Caco-2 (cell line): ENCODE data around the gene FN1. TPM values are rescaled to one million over a fixed set of nuclear protein-coding genes. Genes with fewer than 3 reads are reported as not detected.
"Not testable (repeated sequence)": the region's sequence is repeated elsewhere in the genome, so short reads cannot be mapped to it uniquely, and the experiment has no call there.

Experiments
- BruUV-seq: library from RNA; stranded (reverse); fragments of 400-500 nt; replicated peaks from 2 replicates; lab custom pipeline; 2021; lab: Mats Ljungman, UMichigan
- CTCF ChIA-PET: fragments of 300-600 bp; sonication (Branson Sonifier 250); formaldehyde crosslinking; loops from one replicate; lab custom pipeline; 2022; ENCODE audit warnings: antibody characterized with exemption; lab: Charles Lee
- POLR2A ChIA-PET: fragments of 300-600 bp; sonication (Branson Sonifier 250); formaldehyde crosslinking; loops from one replicate; lab custom pipeline; 2022; ENCODE audit warnings: antibody characterized with exemption; lab: Charles Lee
- DNase-seq, 2 experiments: peaks; one replicate each; pipeline versions ENCODE4 v3.0.0 to v3.0.0-alpha.2; 2020 to 2022
- H3K27me3 ChIP-seq: replicated peaks from 2 replicates; pipeline ENCODE4 v1.6.0; 2011; ENCODE audit warnings: low read length; ENCODE audit not compliant: control insufficient read depth, insufficient read depth
- H3K36me3 ChIP-seq: 2 replicates; pipeline ENCODE4 v1.5.1; 2011; ENCODE audit warnings: low read length; ENCODE audit not compliant: control insufficient read depth, insufficient read depth
- H3K4me1 ChIP-seq: fragments of 250-450 bp; sonication (Bioruptor Pico); 2 replicates; pipeline ENCODE4 v1.5.1; 2020; ENCODE audit warnings: mild to moderate bottlenecking
- H3K4me3 ChIP-seq: 2 replicates; pipeline ENCODE4 v1.5.1; 2011; ENCODE audit warnings: low read depth, mild to moderate bottlenecking, control low read depth, low read length
- H3K9me3 ChIP-seq: fragments of 250-450 bp; sonication (Bioruptor Pico); 2 replicates; pipeline ENCODE4 v1.5.1; 2020; ENCODE audit warnings: mild to moderate bottlenecking, moderate library complexity
- H3K27ac Mint-ChIP-seq: one replicate; pipeline ENCODE4 v1.8.0; 2022; ENCODE audit warnings: mixed read lengths; ENCODE audit not compliant: unreplicated experiment
- H3K27me3 Mint-ChIP-seq: one replicate; pipeline ENCODE4 v1.8.0; 2022; ENCODE audit warnings: mixed read lengths; ENCODE audit not compliant: insufficient read depth, unreplicated experiment
- H3K36me3 Mint-ChIP-seq: one replicate; pipeline ENCODE4 v1.8.0; 2022; ENCODE audit warnings: mild to moderate bottlenecking, mixed read lengths; ENCODE audit not compliant: insufficient read depth, unreplicated experiment
- H3K4me1 Mint-ChIP-seq: one replicate; pipeline ENCODE4 v1.8.0; 2022; ENCODE audit warnings: low read depth, mixed read lengths; ENCODE audit not compliant: unreplicated experiment
- H3K4me3 Mint-ChIP-seq: one replicate; pipeline ENCODE4 v1.8.0; 2022; ENCODE audit warnings: mild to moderate bottlenecking, moderate library complexity, mixed read lengths; ENCODE audit not compliant: unreplicated experiment
- H3K9me3 Mint-ChIP-seq: one replicate; pipeline ENCODE4 v1.8.0; 2022; ENCODE audit warnings: mixed read lengths; ENCODE audit not compliant: unreplicated experiment
- CTCF ChIP-seq, 2 experiments: fragments of 200-600 bp in 1 of 2; IDR thresholded peaks; 1 replicate in 1 of 2; 2 replicates in 1 of 2; pipeline versions ENCODE4 v1.5.1 to v1.8.0; 2011 to 2022; ENCODE audit warnings: antibody characterized with exemption in 1 of 2, control low read depth in 1 of 2, inconsistent platforms in 1 of 2, low read depth in 1 of 2, low read length in 1 of 2, mild to moderate bottlenecking in 1 of 2, moderate library complexity in 1 of 2; ENCODE audit not compliant: insufficient read depth in 1 of 2, severe bottlenecking in 1 of 2, unreplicated experiment in 1 of 2
- intact Hi-C: fragments of 100-400 bp; cut with micrococcal nuclease; formaldehyde crosslinking; loops from one replicate; pipeline ENCODE4 v1.10.0; 2022; ENCODE audit not compliant: unreplicated experiment
- total RNA-seq: library from RNA; stranded (reverse); gene quantifications from 2 replicates; pipeline ENCODE4 v1.2.3, GENCODE V29; 2022

FN1 gene
- total RNA-seq, 1 experiment from 2014 or later, result 3,805 TPM

- H3K4me3 ChIP-seq, result no peak overlapping the region
- no peak for DNase-seq
- no peak overlapping the region for H3K4me3 Mint-ChIP-seq
- POLR2A ChIA-PET, result no interaction called here
- no peaks in the 10 kb centered on the region for H3K4me1 ChIP-seq
- peaks cover 98% of the 10 kb centered on the region for H3K36me3 Mint-ChIP-seq
- CTCF ChIA-PET, result no interaction called here
- H3K9me3 Mint-ChIP-seq, result no peaks in the 10 kb centered on the region
- no peak for TF ChIP-seq CTCF (IDR thresholded peaks at IDR 0.05; ENCODE audit: insufficient read depth in 1 of 2, low read depth in 1 of 2, low read length in 1 of 2, severe bottlenecking in 1 of 2, unreplicated experiment in 1 of 2)
- no peaks in the 10 kb centered on the region for H3K27me3 ChIP-seq
- H3K9me3 ChIP-seq, result no peaks in the 10 kb centered on the region
- peak overlapping the region; percentile 9 for H3K27ac Mint-ChIP-seq
- peaks cover 20% of the 10 kb centered on the region for H3K4me1 Mint-ChIP-seq
- H3K36me3 ChIP-seq, result peaks cover 12% of the 10 kb centered on the region
- no TSS peak for BruUV-seq
- intact Hi-C loops, result no loop called here
- no peaks in the 10 kb centered on the region for H3K27me3 Mint-ChIP-seq
Measured at GRCh38 chr2:215361876-215362561, 73.8 kb downstream of the FN1 start.

GRCh38 chr2:215361211-215361875, 74.5 kb downstream of the FN1 start:
- no peaks in the 10 kb centered on the region for H3K9me3 ChIP-seq
- H3K27me3 ChIP-seq, result no peaks in the 10 kb centered on the region
- Mint-ChIP-seq H3K36me3 (peaks cover 98% of the 10 kb centered on the region), H3K4me1 (peaks cover 20% of the 10 kb centered on the region), H3K27me3 (no peaks in the 10 kb centered on the region), H3K9me3 (no peaks in the 10 kb centered on the region), H3K27ac (peak overlapping the region; percentile 9), H3K4me3 (no peak overlapping the region)
- peaks cover 12% of the 10 kb centered on the region for H3K36me3 ChIP-seq
- H3K4me1 ChIP-seq, result no peaks in the 10 kb centered on the region
- intact Hi-C loops, result no loop called here
- TF ChIP-seq CTCF (IDR thresholded peaks at IDR 0.05; ENCODE audit: insufficient read depth in 1 of 2, low read depth in 1 of 2, low read length in 1 of 2, severe bottlenecking in 1 of 2, unreplicated experiment in 1 of 2), result no peak
- TSS peak; percentile 99 for BruUV-seq
- no peak for DNase-seq
- POLR2A ChIA-PET, result no interaction called here
- H3K4me3 ChIP-seq, result no peak overlapping the region
- CTCF ChIA-PET, result no interaction called here

GRCh38 chr2:215360596-215360995, 75.3 kb downstream of the FN1 start:
- no peaks in the 10 kb centered on the region for H3K9me3 Mint-ChIP-seq
- no peak for TF ChIP-seq CTCF (IDR thresholded peaks at IDR 0.05; ENCODE audit: insufficient read depth in 1 of 2, low read depth in 1 of 2, low read length in 1 of 2, severe bottlenecking in 1 of 2, unreplicated experiment in 1 of 2)
- no peak overlapping the region for H3K4me3 Mint-ChIP-seq
- H3K4me1 ChIP-seq, result no peaks in the 10 kb centered on the region
- H3K27me3 Mint-ChIP-seq, result no peaks in the 10 kb centered on the region
- POLR2A ChIA-PET, result no interaction called here
- intact Hi-C loops, result no loop called here
- peaks cover 99% of the 10 kb centered on the region for H3K36me3 Mint-ChIP-seq
- BruUV-seq, result no TSS peak
- no peaks in the 10 kb centered on the region for H3K9me3 ChIP-seq
- no peak for DNase-seq
- H3K4me1 Mint-ChIP-seq, result peaks cover 20% of the 10 kb centered on the region
- H3K27ac Mint-ChIP-seq, result no peak overlapping the region
- CTCF ChIA-PET, result no interaction called here
- H3K27me3 ChIP-seq, result no peaks in the 10 kb centered on the region
- H3K36me3 ChIP-seq, result peaks cover 12% of the 10 kb centered on the region
- no peak overlapping the region for H3K4me3 ChIP-seq

GRCh38 chr2:215360059-215360458, 75.8 kb downstream of the FN1 start:
- H3K9me3 ChIP-seq, H3K4me3 Mint-ChIP-seq, H3K27ac Mint-ChIP-seq, DNase-seq, H3K27me3 ChIP-seq, intact Hi-C loops, POLR2A ChIA-PET, H3K27me3 Mint-ChIP-seq, H3K36me3 ChIP-seq, H3K4me1 ChIP-seq, H3K4me3 ChIP-seq, H3K9me3 Mint-ChIP-seq, BruUV-seq, CTCF ChIA-PET: not testable (repeated sequence)
- H3K36me3 Mint-ChIP-seq, result peaks cover 98% of the 10 kb centered on the region
- H3K4me1 Mint-ChIP-seq, result peaks cover 20% of the 10 kb centered on the region
